Mucosa of descending colon (tissue), 3 donors: ENCODE data around the gene COL21A1. TPM values are rescaled to one million over a fixed set of nuclear protein-coding genes. Genes with fewer than 3 reads are reported as not detected.

Experiments used
- ATAC-seq: fragments of 200-7000 bp; cut with Tn5 transposase; one replicate; pipeline ENCODE4 v1.9.1; 2020; ENCODE audit warnings: mild to moderate bottlenecking, moderate library complexity
- DNase-seq, 3 donors: peaks; one replicate each; pipeline ENCODE4 v3.0.0-alpha.2; 2020
- H3K36me3 ChIP-seq: fragments of 200-600 bp; one replicate; pipeline ENCODE4 v1.8.0; 2021; ENCODE audit warnings: low read depth, mild to moderate bottlenecking
- H3K4me1 ChIP-seq: fragments of 200-600 bp; one replicate; pipeline ENCODE4 v1.8.0; 2021; ENCODE audit warnings: low read depth, mild to moderate bottlenecking
- H3K4me3 ChIP-seq: fragments of 200-600 bp; one replicate; pipeline ENCODE4 v1.8.0; 2021; ENCODE audit warnings: mild to moderate bottlenecking
- H3K9me3 ChIP-seq: fragments of 200-600 bp; one replicate; pipeline ENCODE4 v1.8.0; 2021; ENCODE audit warnings: mild to moderate bottlenecking
- intact Hi-C, 2 donors: fragments of 100-400 bp; cut with DNase I in 1 of 2; cut with micrococcal nuclease in 1 of 2; formaldehyde crosslinking; loops; one replicate each; pipeline versions ENCODE4 v1.11.0 to v1.11.1; 2022; cut with DNase I, micrococcal nuclease
- total RNA-seq, 3 donors: library from RNA; stranded (reverse); fragmentation: NEBNext Ultra II Directional in 2 of 3; extraction: Animal tissue kit (Norgen Biotek cat#: 25700) in 2 of 3; gene quantifications; one replicate each; pipeline versions ENCODE4 v1.2.1 to v1.2.4, GENCODE V29; 2021 to 2023
- TF ChIP-seq, protein P1 (sequence below): fragments of 200-600 bp; IDR thresholded peaks from one replicate; pipeline ENCODE4 v1.8.0; 2022; ENCODE audit warnings: antibody characterized with exemption, mild to moderate bottlenecking
- donor health status: DM: no; HTN: no; CAD: no; lungs with moderate emphysema.
- donor health status: DM: no; HTN: no; CAD: no.
- donor health status: DM: no; HTN: yes; CAD: no.

Gene COL21A1
- total RNA-seq, 3 donors from 2014 or later = 0.35 to 20.5 (median 2.1) TPM

DNA sequence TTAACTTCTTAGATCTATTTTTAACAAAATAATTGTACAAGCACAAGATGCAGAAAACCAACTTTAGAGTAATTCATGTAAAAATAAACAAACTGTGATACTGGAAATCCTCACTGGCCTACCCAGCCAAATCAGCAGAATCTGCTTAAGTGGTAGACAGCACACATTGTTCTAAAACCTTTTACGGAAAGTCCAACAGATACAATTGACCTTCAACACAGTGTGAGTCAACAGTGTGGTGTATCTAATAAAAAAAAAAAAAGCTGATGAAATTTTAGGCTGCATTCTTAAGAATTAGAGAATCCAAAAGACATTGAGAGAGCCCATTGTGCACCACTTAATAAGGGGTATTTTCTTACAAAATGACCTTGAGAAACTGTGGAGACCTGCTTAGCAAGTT, 174.5 kb downstream of the COL21A1 start:
- H3K36me3 ChIP-seq = no peaks in the 10 kb centered on the region
- H3K4me3 ChIP-seq = no peak overlapping the region
- H3K4me1 ChIP-seq = no peaks in the 10 kb centered on the region
- intact Hi-C loops = no loop called here
- no peak for DNase-seq
- TF ChIP-seq, protein P1, sequence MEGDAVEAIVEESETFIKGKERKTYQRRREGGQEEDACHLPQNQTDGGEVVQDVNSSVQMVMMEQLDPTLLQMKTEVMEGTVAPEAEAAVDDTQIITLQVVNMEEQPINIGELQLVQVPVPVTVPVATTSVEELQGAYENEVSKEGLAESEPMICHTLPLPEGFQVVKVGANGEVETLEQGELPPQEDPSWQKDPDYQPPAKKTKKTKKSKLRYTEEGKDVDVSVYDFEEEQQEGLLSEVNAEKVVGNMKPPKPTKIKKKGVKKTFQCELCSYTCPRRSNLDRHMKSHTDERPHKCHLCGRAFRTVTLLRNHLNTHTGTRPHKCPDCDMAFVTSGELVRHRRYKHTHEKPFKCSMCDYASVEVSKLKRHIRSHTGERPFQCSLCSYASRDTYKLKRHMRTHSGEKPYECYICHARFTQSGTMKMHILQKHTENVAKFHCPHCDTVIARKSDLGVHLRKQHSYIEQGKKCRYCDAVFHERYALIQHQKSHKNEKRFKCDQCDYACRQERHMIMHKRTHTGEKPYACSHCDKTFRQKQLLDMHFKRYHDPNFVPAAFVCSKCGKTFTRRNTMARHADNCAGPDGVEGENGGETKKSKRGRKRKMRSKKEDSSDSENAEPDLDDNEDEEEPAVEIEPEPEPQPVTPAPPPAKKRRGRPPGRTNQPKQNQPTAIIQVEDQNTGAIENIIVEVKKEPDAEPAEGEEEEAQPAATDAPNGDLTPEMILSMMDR = no peak
- H3K9me3 ChIP-seq = no peaks in the 10 kb centered on the region
- ATAC-seq = no peak

GRCh38 chr6:56065408-56065807, 182.0 kb downstream of the COL21A1 start:
- no peak for ATAC-seq
- H3K9me3 ChIP-seq = no peaks in the 10 kb centered on the region
- TF ChIP-seq, protein P1 = no peak
- H3K4me1 ChIP-seq = no peaks in the 10 kb centered on the region
- no peak for DNase-seq
- H3K4me3 ChIP-seq = no peak overlapping the region
- H3K36me3 ChIP-seq = no peaks in the 10 kb centered on the region
- intact Hi-C loops = no loop called here

DNA sequence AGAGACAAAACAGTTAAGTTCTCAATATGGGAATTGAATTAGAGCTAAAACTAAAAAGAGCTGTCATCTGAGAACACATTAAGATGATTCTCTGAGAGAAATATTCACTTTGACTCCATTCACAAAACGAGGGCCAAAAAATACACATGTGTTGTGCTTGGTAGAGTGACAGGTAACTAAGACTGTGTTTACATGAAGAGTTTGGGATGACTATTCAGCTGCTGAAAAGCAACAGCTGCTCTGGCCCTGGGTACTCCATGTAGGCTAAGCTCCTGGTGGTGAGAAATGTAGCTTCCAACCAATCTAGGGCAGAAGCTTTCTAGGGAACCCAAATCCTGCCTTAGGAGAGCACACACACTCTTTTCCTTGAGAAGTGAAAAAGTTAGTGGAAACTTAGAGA, 184.5 kb downstream of the COL21A1 start:
- TF ChIP-seq, protein P1 = no peak
- Histone ChIP-seq H3K36me3 (no peaks in the 10 kb centered on the region), H3K4me3 (no peak overlapping the region), H3K9me3 (no peaks in the 10 kb centered on the region), H3K4me1 (no peaks in the 10 kb centered on the region)
- intact Hi-C loops = no loop called here
- DNase-seq (no peak), ATAC-seq (no peak)

GRCh38 chr6:56058636-56059035, 188.7 kb downstream of the COL21A1 start:
- H3K4me3 ChIP-seq = no peak overlapping the region
- no peak for DNase-seq

GRCh38 chr6:56055081-56055704, 192.2 kb downstream of the COL21A1 start:
- H3K36me3 ChIP-seq = no peaks in the 10 kb centered on the region
- no peaks in the 10 kb centered on the region for H3K4me1 ChIP-seq
- intact Hi-C loops = no loop called here
- H3K9me3 ChIP-seq = no peaks in the 10 kb centered on the region
- no peak overlapping the region for H3K4me3 ChIP-seq
- TF ChIP-seq, protein P1 = no peak
- ATAC-seq (no peak), DNase-seq (no peak)

More at GRCh38 chr6:56058636-56059035, 188.7 kb downstream of the COL21A1 start:
- H3K36me3 ChIP-seq = no peaks in the 10 kb centered on the region
- H3K4me1 ChIP-seq = no peaks in the 10 kb centered on the region
- TF ChIP-seq, protein P1 = no peak
- ATAC-seq = no peak
- intact Hi-C loops = no loop called here
- H3K9me3 ChIP-seq = no peaks in the 10 kb centered on the region

- DNase-seq (no peak), ATAC-seq (no peak)
- Histone ChIP-seq H3K36me3 (no peaks in the 10 kb centered on the region), H3K4me1 (no peaks in the 10 kb centered on the region), H3K4me3 (no peak overlapping the region), H3K9me3 (no peaks in the 10 kb centered on the region)
- TF ChIP-seq, protein P1 = no peak
- intact Hi-C loops = no loop called here
These were observed 196.2 kb downstream of the COL21A1 start for GRCh38 chr6:56051202-56051598.
